Measurements from ENCODE around the gene KLHL22.

GRCh38 chr22:20488946-20489345, 6.6 kb downstream of the KLHL22 start:
- TF ChIP-seq POLR2AphosphoS5 (IDR thresholded peaks at IDR 0.05; ENCODE audit: low read depth, low read length) = no peak
- TF ChIP-seq POLR2A (IDR thresholded peaks at IDR 0.05; ENCODE audit: low read depth, low read length) = no peak

All from GM12892 (cell line).